Left colon (tissue), 2 donors: ENCODE measurements around the gene KIDINS220. TPM values are rescaled to one million over a fixed set of nuclear protein-coding genes. Genes with fewer than 3 reads are reported as not detected.

ENCODE experiments used
- ATAC-seq: fragments of 200-7000 bp; cut with Tn5 transposase; one replicate; pipeline ENCODE4 v1.9.1; 2020; ENCODE audit warnings: mild to moderate bottlenecking, moderate library complexity
- DNase-seq, 2 donors: peaks; one replicate each; pipeline ENCODE4 v3.0.0-alpha.2; 2020
- intact Hi-C, 2 donors: fragments of 100-400 bp; cut with DNase I in 1 of 2; cut with micrococcal nuclease in 1 of 2; formaldehyde crosslinking; loops; one replicate each; pipeline versions ENCODE4 v1.11.2 to v1.14.0; 2022; cut with DNase I, micrococcal nuclease
- total RNA-seq, 2 donors: library from RNA; stranded (reverse); fragmentation: NEBNext Ultra II Directional; extraction: Animal tissue kit (Norgen Biotek cat#: 25700); gene quantifications; one replicate each; pipeline ENCODE4 v1.2.1, GENCODE V29; 2021
- donor health status: DM: no; HTN: no; CAD: no.
- donor health status: DM: yes; HTN: yes; CAD: no.

Gene KIDINS220
- total RNA-seq, 2 donors from 2014 or later: 46.5 to 48.0 TPM

GRCh38 chr2:8819948-8820347, 17.5 kb downstream of the KIDINS220 start:
- intact Hi-C loops: no loop called here
- ATAC-seq (no peak), DNase-seq (no peak)

DNA sequence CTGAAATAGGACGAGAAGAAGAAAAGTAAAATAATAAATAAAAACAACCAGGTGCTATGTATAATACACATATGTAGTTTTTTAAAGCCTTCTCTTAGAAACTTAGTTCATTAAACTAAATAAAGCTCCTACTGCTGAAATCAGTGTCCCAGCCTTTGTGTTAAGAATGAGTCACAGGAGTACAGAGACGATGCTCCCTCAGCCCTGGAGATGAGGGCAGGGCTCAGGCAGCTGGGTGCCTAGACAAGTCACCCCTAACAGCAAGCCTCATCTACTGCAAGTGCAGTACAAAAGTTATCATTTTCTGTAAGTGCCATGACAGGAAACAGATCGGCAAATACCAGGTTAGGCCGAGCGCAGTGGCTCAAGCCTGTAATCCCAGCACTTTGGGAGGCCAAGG, 18.2 kb downstream of the KIDINS220 start:
- no peak for DNase-seq
- intact Hi-C loops: no loop called here
- no peak for ATAC-seq

GRCh38 chr2:8817221-8817620, 20.2 kb downstream of the KIDINS220 start:
- no peak for DNase-seq

GRCh38 chr2:8806885-8807704, 30.3 kb downstream of the KIDINS220 start:
- DNase-seq (no peak), ATAC-seq (no peak)
- intact Hi-C loops: no loop called here

More at GRCh38 chr2:8817221-8817620, 20.2 kb downstream of the KIDINS220 start:
- intact Hi-C loops: no loop called here
- ATAC-seq: no peak

GRCh38 chr2:8805278-8806210, 31.9 kb downstream of the KIDINS220 start:
- intact Hi-C loops: no loop called here
- ATAC-seq (no peak), DNase-seq (no peak)

DNA sequence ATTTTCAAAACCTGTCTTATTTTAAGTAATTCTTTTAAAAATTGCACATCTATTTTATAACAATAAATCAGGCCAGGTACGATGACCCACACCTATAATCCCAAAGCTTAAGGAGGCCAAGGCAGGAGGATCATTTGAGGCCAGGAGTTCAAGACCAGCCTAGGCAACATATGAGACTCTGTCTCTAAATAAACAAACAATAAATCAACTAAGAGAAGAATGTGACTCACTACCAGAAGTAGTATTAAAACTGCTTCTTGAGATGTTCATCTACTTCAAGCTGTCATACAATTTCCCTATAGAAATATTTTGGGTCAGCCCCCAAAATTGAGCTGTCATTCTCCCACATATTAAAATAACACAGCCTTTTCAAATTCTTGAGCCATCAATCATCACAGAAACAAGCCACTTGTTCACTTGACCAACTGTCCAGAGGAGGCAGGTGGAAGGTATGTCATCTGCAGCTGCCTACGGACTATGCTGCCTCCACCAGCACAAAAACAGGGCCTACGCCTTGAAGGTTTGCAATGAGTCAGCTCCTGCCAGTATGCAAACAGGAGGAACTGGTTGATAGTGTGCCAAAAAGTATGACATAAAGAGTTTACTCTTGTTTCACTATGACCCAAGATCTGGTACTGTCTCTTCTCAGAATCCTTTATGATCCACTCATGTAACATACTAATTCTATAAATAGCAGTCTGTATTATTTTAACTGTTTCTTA, 33.6 kb downstream of the KIDINS220 start:
- intact Hi-C loops: no loop called here
- DNase-seq (peak; percentile 44 to 72), ATAC-seq (peak; percentile 98)

GRCh38 chr2:8802741-8803140, 34.7 kb downstream of the KIDINS220 start:
- ATAC-seq (no peak), DNase-seq (no peak)
- intact Hi-C loops: no loop called here

GRCh38 chr2:8800821-8801220, 36.6 kb downstream of the KIDINS220 start:
- DNase-seq: no peak

GRCh38 chr2:8800218-8800617, 37.2 kb downstream of the KIDINS220 start:
- DNase-seq (no peak), ATAC-seq (no peak)
- intact Hi-C loops: no loop called here

More at GRCh38 chr2:8800821-8801220, 36.6 kb downstream of the KIDINS220 start:
- intact Hi-C loops: no loop called here
- ATAC-seq: no peak

DNA sequence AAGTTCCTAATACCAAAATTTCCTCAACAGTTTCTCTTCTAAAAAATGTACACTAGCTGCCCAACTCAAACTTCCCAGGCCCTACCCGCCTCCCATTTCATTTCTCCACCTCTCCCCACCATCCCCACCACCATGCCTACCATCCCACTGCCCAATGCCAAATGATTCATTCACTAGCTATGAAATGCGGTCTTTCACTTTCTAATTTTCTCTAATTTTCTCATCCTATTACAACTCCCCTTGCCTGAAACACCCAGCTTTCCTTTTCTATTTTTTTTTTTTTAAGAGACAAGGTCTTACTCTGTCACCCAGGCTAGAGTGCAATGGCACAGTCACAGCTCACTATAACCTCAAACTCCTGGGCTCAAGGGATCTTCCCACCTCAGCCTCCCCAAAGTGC, 38.4 kb downstream of the KIDINS220 start:
- no peak for ATAC-seq
- no peak for DNase-seq
- intact Hi-C loops: no loop called here

- intact Hi-C loops: no loop called here
- DNase-seq (no peak), ATAC-seq (no peak)
These were observed 39.0 kb downstream of the KIDINS220 start for GRCh38 chr2:8798393-8798792.

GRCh38 chr2:8797682-8798081, 39.7 kb downstream of the KIDINS220 start:
- intact Hi-C loops: no loop called here
- ATAC-seq (no peak), DNase-seq (no peak)

DNA sequence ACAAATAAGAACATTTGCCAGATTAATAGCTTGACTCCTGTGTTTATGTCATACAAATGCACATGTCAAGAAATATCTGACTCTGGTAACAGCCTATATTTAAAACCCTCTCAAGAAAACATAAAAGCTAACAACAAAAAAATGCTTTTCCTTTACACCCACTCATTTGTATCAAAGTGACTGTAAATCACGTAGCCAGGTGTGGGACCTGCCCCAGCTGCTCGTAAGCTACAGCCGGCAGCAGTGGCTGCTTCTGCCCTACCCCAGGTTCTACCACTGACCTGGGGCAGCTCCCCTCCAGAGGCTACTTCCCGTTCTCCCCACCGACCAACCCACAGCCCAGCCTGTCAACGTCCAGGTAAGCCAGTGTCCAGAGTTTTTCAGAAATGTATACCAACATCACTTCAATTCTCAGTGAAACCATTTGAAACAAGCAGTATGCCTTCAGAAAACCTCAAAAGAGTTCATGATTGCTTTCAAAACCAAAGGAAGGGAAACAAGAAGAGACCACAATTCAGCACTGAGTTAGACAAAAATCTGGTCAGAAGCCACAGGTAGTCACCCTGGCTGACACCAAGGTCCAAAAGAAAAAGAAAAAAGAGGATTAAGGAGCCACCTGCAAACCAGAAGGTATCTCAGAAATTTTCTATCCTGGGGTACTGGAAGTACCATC, 40.4 kb downstream of the KIDINS220 start:
- DNase-seq: no peak
- ATAC-seq: no peak
- intact Hi-C loops: no loop called here

DNA sequence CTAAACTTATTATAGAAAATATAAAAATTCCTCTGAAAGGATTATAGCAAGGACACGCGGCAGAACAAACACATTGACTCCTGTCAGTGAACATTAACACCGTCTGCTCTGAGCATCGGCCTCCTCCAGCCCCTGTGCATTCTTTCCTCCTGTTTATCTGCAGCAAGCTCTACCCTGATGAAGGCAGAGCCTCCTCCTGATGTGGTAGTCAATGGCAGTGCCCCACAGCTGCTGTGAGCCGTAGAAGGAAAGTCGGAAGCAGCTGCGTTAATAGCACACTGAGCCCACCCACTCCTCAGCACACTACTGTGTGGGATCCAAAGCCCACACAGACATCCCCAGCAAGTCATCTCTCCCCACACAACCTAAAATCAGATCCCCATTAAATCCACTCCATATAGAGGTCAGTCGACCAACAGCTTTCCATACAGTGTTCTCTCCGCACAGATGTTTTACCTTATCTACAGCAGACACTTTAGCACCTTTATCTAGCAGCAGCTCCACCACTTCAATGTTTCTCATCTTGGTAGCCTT, 41.0 kb downstream of the KIDINS220 start:
- no peak for ATAC-seq
- no peak for DNase-seq
- intact Hi-C loops: no loop called here

DNA sequence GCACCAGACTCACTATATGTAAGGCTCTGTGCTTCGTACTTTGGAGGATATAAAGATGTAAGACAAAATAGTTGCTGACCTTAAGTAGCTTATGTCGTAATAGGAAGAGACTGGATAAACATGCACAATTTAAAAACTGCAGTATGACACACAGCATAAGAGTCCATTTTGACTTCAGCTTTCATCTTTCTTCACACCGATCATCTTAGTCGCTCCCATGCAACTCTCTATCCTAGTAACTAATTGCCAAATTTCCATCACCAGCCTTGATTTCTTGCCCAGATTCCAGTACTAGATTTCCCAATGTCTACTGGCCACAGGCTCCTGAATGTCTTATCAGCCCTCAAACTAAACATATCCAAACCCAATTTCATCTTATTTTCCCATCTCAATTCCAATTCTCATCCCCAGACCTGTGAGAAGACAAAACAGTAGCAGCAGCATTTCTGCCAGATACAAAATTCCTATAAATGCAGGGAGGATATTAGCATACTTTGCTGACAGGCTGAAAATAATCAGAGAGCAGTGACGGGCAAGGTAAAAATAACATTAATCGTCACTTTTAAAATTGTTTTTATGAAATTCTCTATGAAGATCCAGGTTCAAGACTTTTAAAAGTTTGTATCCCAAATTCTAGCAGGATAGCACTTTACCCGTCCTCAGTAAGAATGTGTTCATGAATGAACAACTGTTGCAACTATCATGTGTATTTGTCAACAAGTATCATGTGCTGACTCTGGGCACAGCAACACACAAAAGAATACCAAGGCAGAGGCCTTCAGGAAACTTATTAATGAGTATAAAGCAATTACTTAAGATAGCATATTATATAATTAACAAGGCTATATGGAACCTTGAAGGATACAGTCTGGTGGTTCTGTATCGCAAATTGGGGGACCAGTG, 42.2 kb downstream of the KIDINS220 start:
- intact Hi-C loops: no loop called here
- DNase-seq (no peak), ATAC-seq (no peak)

DNA sequence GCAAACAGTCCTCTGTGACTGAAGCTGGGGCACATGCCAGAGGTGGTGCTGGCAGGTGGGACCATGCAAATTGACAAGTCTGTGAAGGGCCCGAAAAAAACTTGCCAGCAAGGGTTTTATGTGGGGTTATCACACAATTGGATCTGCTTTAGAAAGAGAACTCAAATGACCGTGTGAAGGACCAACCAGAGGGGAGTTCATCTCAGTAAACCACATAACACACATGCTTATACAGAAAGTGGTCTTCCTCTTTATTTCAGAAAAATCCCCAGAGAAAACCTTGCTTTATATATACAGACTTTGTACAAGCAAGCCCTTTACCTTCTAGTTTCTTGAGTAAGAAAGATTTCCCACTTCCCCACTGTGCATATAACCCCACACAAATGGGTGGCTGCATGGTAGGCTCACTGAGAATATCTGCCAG, 46.7 kb downstream of the KIDINS220 start:
- ATAC-seq (no peak), DNase-seq (no peak)
- intact Hi-C loops: no loop called here

DNA sequence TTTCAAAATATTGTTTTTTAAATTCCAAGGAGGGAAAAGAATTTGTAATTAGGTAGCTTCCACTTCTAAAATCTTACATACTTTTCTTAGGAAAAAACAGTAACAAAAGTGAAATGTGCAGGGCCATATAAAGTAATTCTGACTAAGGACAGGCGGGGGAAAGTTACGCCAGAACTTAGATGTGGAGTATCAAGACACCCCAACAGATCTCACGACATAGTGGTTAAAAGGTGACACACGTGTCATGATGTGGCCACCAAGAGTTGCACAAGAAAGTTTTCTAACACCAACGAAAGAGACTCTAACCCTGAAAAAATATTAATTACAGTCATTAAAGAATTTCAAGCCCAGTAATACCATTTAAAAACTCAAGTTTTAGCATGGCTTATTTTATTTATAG, 51.0 kb downstream of the KIDINS220 start:
- ATAC-seq: no peak
- intact Hi-C loops: no loop called here
- no peak for DNase-seq
